HepG2 (cell line): ENCODE measurements around the gene SULT4A1.

ENCODE experiments used
- ELF4 ChIP-seq: sonication (generic); formaldehyde crosslinking; IDR thresholded peaks from 2 replicates; pipeline ENCODE4 v1.5.0; 2020; ENCODE audit warnings: missing genetic modification reagents, mild to moderate bottlenecking, moderate library complexity, borderline replicate concordance
- MAFG ChIP-seq: sonication (generic); formaldehyde crosslinking; IDR thresholded peaks from 2 replicates; pipeline ENCODE4 v1.5.1; 2020; ENCODE audit warnings: mild to moderate bottlenecking, missing genetic modification reagents
- PHB2 ChIP-seq: fragments of 450-650 bp; IDR thresholded peaks from 2 replicates; pipeline ENCODE4 v1.6.1; 2018; ENCODE audit not compliant: partially characterized antibody
- POLR2A ChIP-seq, 2 experiments: IDR thresholded peaks; 2 replicates each; pipeline ENCODE4 v1.6.1; 2011; ENCODE audit warnings: low read depth in 2 of 2, low read length in 2 of 2, mild to moderate bottlenecking in 1 of 2, moderate library complexity in 1 of 2; ENCODE audit not compliant: insufficient read depth in 1 of 2
- POLR2AphosphoS5 ChIP-seq: IDR thresholded peaks from 2 replicates; pipeline ENCODE4 v1.6.1; 2012; ENCODE audit warnings: low read depth, low read length
- TF ChIP-seq, protein P1 (sequence below): sonication (generic); formaldehyde crosslinking; IDR thresholded peaks from 2 replicates; pipeline ENCODE4 v1.5.0; 2020; ENCODE audit warnings: mild to moderate bottlenecking, missing genetic modification reagents, moderate library complexity
- TF ChIP-seq, protein P2 (sequence below), 2 experiments: fragments of 450-650 bp in 1 of 2; sonication (generic) in 1 of 2; formaldehyde crosslinking in 1 of 2; IDR thresholded peaks; 2 replicates each; pipeline versions ENCODE4 v1.6.1 to v1.8.0; 2016 to 2022; ENCODE audit warnings: antibody characterized with exemption in 1 of 2, mild to moderate bottlenecking in 1 of 2, missing genetic modification reagents in 1 of 2

DNA sequence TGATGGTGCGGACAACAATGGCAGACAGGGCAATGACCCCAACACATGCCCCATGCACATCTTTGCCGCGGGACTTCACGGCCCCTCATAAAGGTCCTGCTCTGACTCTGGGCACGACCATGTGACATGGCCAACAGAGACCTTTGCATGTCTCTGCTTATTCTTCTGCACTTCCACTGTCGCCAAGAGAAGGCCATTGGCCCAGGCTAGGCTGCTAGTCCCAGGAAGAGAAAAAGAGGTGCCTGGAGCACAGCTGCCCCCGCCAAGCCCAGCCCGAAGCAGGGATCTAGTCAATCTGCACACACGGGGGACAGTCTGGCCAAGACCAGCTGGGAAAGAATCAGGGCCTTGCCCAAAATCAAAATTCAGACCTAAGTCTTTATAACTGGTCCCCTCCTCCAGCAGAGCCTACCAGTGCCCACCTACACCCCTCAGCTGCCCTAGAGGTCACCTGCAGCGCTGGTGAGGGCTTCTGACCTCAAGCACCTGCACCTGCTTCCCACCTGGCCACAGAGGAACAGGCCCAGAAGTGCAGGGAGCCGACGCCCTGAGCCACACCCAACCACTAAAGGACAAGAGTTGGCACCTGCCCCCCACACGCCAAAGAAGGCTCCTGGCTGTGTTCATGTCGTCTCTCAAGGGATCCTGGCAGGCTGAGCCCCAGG lies 8.1 kb downstream of the SULT4A1 start:
- no peak for TF ChIP-seq MAFG (CRISPR knock-in tag)
- no peak for TF ChIP-seq POLR2A (IDR thresholded peaks at IDR 0.05; ENCODE audit: insufficient read depth in 1 of 2, low read depth in 2 of 2, low read length in 2 of 2)
- TF ChIP-seq, protein P1, sequence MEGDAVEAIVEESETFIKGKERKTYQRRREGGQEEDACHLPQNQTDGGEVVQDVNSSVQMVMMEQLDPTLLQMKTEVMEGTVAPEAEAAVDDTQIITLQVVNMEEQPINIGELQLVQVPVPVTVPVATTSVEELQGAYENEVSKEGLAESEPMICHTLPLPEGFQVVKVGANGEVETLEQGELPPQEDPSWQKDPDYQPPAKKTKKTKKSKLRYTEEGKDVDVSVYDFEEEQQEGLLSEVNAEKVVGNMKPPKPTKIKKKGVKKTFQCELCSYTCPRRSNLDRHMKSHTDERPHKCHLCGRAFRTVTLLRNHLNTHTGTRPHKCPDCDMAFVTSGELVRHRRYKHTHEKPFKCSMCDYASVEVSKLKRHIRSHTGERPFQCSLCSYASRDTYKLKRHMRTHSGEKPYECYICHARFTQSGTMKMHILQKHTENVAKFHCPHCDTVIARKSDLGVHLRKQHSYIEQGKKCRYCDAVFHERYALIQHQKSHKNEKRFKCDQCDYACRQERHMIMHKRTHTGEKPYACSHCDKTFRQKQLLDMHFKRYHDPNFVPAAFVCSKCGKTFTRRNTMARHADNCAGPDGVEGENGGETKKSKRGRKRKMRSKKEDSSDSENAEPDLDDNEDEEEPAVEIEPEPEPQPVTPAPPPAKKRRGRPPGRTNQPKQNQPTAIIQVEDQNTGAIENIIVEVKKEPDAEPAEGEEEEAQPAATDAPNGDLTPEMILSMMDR: no peak
- no peak for TF ChIP-seq PHB2
- no peak for TF ChIP-seq ELF4
- TF ChIP-seq POLR2AphosphoS5: no peak
- TF ChIP-seq, protein P2, sequence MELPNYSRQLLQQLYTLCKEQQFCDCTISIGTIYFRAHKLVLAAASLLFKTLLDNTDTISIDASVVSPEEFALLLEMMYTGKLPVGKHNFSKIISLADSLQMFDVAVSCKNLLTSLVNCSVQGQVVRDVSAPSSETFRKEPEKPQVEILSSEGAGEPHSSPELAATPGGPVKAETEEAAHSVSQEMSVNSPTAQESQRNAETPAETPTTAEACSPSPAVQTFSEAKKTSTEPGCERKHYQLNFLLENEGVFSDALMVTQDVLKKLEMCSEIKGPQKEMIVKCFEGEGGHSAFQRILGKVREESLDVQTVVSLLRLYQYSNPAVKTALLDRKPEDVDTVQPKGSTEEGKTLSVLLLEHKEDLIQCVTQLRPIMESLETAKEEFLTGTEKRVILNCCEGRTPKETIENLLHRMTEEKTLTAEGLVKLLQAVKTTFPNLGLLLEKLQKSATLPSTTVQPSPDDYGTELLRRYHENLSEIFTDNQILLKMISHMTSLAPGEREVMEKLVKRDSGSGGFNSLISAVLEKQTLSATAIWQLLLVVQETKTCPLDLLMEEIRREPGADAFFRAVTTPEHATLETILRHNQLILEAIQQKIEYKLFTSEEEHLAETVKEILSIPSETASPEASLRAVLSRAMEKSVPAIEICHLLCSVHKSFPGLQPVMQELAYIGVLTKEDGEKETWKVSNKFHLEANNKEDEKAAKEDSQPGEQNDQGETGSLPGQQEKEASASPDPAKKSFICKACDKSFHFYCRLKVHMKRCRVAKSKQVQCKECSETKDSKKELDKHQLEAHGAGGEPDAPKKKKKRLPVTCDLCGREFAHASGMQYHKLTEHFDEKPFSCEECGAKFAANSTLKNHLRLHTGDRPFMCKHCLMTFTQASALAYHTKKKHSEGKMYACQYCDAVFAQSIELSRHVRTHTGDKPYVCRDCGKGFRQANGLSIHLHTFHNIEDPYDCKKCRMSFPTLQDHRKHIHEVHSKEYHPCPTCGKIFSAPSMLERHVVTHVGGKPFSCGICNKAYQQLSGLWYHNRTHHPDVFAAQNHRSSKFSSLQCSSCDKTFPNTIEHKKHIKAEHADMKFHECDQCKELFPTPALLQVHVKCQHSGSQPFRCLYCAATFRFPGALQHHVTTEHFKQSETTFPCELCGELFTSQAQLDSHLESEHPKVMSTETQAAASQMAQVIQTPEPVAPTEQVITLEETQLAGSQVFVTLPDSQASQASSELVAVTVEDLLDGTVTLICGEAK (IDR thresholded peaks at IDR 0.05): no peak
- TF ChIP-seq, protein P2 (CRISPR knock-in tag; IDR thresholded peaks at IDR 0.05): no peak
